COLO829 (cell line): ENCODE measurements around the gene TGFBRAP1.

Experiments
- DNase-seq: peaks from one replicate; pipeline ENCODE4 v3.0.0; 2012; ENCODE audit warnings: low spot score

Gene TGFBRAP1

GRCh38 chr2:105313877-105314276 lies 15.7 kb downstream of the TGFBRAP1 start:
- DNase-seq: no peak

GRCh38 chr2:105309147-105309545 lies 20.4 kb downstream of the TGFBRAP1 start:
- DNase-seq: no peak

GRCh38 chr2:105308382-105309146 lies 21.0 kb downstream of the TGFBRAP1 start:
- DNase-seq: no peak

- no peak for DNase-seq
Observed at GRCh38 chr2:105307962-105308361, 21.6 kb downstream of the TGFBRAP1 start.

GRCh38 chr2:105307550-105307949 lies 22.0 kb downstream of the TGFBRAP1 start:
- DNase-seq: no peak

- no peak for DNase-seq
Observed at GRCh38 chr2:105307146-105307545, 22.4 kb downstream of the TGFBRAP1 start.

GRCh38 chr2:105301646-105302045 lies 27.9 kb downstream of the TGFBRAP1 start:
- DNase-seq: no peak

- no peak for DNase-seq
Observed at GRCh38 chr2:105299290-105299689, 30.2 kb downstream of the TGFBRAP1 start.

GRCh38 chr2:105298017-105298416 lies 31.5 kb downstream of the TGFBRAP1 start:
- no peak for DNase-seq

- DNase-seq: peak; percentile 22
Observed at GRCh38 chr2:105297216-105297615, 32.3 kb downstream of the TGFBRAP1 start.

- DNase-seq: no peak
Observed at GRCh38 chr2:105296017-105296611, 33.4 kb downstream of the TGFBRAP1 start.

- DNase-seq: peak; percentile 82
Observed at GRCh38 chr2:105294844-105295481, 34.6 kb downstream of the TGFBRAP1 start.

- DNase-seq: peak; percentile 93
Observed at GRCh38 chr2:105294046-105294445, 35.5 kb downstream of the TGFBRAP1 start.

GRCh38 chr2:105291981-105292380 lies 37.6 kb downstream of the TGFBRAP1 start:
- DNase-seq: no peak

- DNase-seq: no peak
Observed at GRCh38 chr2:105290981-105291660, 38.4 kb downstream of the TGFBRAP1 start.

- no peak for DNase-seq
Observed at GRCh38 chr2:105288133-105288532, 41.4 kb downstream of the TGFBRAP1 start.

- peak; percentile 31 for DNase-seq
Observed at GRCh38 chr2:105287692-105288091, 41.8 kb downstream of the TGFBRAP1 start.

GRCh38 chr2:105283532-105283931 lies 46.0 kb downstream of the TGFBRAP1 start:
- DNase-seq: no peak

GRCh38 chr2:105280281-105280680 lies 49.3 kb downstream of the TGFBRAP1 start:
- DNase-seq: no peak

- no peak for DNase-seq
Observed at GRCh38 chr2:105279126-105279525, 50.4 kb downstream of the TGFBRAP1 start.

GRCh38 chr2:105278654-105279053 lies 50.9 kb downstream of the TGFBRAP1 start:
- DNase-seq: no peak

GRCh38 chr2:105274046-105274445 lies 55.5 kb downstream of the TGFBRAP1 start:
- no peak for DNase-seq

GRCh38 chr2:105272176-105272575 lies 57.4 kb downstream of the TGFBRAP1 start:
- DNase-seq: peak; percentile 46
